Measurements from ENCODE around the gene GRM5. TPM values are rescaled to one million over a fixed set of nuclear protein-coding genes. Genes with fewer than 3 reads are reported as not detected.

Gene GRM5
- total RNA-seq, 2 donors from 2014 or later: 0.33 TPM; not detected in 1

DNA sequence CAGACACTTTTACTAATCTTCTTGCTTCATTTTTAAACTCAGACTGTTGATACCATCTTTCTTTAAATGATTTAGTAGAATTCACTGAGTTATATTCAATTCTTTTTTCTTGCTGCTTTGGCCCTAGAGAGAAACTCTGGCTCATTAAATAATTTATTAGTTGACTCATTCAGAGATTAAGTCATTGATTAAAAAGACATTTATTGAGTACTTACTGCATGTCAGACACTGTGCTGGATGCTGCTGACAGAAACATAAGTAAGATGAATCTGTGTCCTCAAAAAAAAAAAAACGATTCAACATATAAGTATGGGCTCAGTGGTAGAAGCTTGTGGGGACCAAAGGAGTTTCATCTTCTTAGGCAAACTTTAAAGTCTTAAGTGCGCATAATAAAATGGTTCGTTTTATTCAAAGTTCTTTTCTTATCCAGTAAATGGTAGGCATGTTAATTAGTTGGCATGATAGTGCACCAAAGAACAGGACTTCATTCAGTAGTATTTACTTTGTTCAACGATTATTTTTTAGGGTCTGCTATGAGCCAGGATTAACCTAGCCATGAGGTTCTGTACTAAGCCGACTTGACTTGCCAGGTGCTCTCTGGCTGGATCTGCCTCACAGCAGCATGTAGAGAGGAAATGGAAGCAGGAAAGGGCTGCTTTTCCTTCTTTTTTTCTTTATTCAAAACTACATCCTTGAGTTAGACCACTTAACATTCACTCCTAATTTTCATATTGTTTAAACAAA, 447.3 kb downstream of the GRM5 start:
- Histone ChIP-seq H3K4me3 (no peak overlapping the region), H3K4me1 (no peaks in the 10 kb centered on the region), H3K9me3 (no peaks in the 10 kb centered on the region), H3K27me3 (no peaks in the 10 kb centered on the region), H3K36me3 (replicated peaks in 1 of 2; ENCODE audit: insufficient read depth in 1 of 2, low read depth in 2 of 2) (no peaks in the 10 kb centered on the region), H3K27ac (no peak overlapping the region)
- no peak for TF ChIP-seq POLR2A (IDR thresholded peaks at IDR 0.05)
- TF ChIP-seq, protein P1, sequence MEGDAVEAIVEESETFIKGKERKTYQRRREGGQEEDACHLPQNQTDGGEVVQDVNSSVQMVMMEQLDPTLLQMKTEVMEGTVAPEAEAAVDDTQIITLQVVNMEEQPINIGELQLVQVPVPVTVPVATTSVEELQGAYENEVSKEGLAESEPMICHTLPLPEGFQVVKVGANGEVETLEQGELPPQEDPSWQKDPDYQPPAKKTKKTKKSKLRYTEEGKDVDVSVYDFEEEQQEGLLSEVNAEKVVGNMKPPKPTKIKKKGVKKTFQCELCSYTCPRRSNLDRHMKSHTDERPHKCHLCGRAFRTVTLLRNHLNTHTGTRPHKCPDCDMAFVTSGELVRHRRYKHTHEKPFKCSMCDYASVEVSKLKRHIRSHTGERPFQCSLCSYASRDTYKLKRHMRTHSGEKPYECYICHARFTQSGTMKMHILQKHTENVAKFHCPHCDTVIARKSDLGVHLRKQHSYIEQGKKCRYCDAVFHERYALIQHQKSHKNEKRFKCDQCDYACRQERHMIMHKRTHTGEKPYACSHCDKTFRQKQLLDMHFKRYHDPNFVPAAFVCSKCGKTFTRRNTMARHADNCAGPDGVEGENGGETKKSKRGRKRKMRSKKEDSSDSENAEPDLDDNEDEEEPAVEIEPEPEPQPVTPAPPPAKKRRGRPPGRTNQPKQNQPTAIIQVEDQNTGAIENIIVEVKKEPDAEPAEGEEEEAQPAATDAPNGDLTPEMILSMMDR (IDR thresholded peaks at IDR 0.05): no peak
- intact Hi-C loops (cut with DNase I): no loop called here
- ATAC-seq (no peak), DNase-seq (no peak)
- 30 to 33% methylated on average over 5 of the region's 5 CpGs for WGBS, 2 donors

- intact Hi-C loops (cut with DNase I): no loop called here
Measured at GRCh38 chr11:88617226-88617625, 448.6 kb downstream of the GRM5 start.

GRCh38 chr11:88604260-88604659, 461.5 kb downstream of the GRM5 start:
- Histone ChIP-seq H3K4me1 (no peaks in the 10 kb centered on the region), H3K27ac (no peak overlapping the region), H3K27me3 (no peaks in the 10 kb centered on the region), H3K4me3 (no peak overlapping the region), H3K36me3 (replicated peaks in 1 of 2; ENCODE audit: insufficient read depth in 1 of 2, low read depth in 2 of 2) (no peaks in the 10 kb centered on the region), H3K9me3 (no peaks in the 10 kb centered on the region)
- DNase-seq (no peak), ATAC-seq (no peak)
- WGBS, 2 donors: 78 to 82% methylated on average over 2 of the region's 2 CpGs
- intact Hi-C loops (cut with DNase I): no loop called here
- TF ChIP-seq POLR2A (IDR thresholded peaks at IDR 0.05): no peak
- TF ChIP-seq, protein P1 (IDR thresholded peaks at IDR 0.05): no peak

More at GRCh38 chr11:88617226-88617625, 448.6 kb downstream of the GRM5 start:
- no peak for DNase-seq
- no peaks in the 10 kb centered on the region for H3K9me3 ChIP-seq
- TF ChIP-seq, protein P1 (IDR thresholded peaks at IDR 0.05): no peak
- TF ChIP-seq POLR2A (IDR thresholded peaks at IDR 0.05): no peak
- no peak overlapping the region for H3K27ac ChIP-seq
- no peak for ATAC-seq
- no peaks in the 10 kb centered on the region for H3K27me3 ChIP-seq
- no peaks in the 10 kb centered on the region for H3K36me3 ChIP-seq (replicated peaks in 1 of 2; ENCODE audit: insufficient read depth in 1 of 2, low read depth in 2 of 2)
- no peaks in the 10 kb centered on the region for H3K4me1 ChIP-seq
- whole genome bisulfite sequencing, 2 donors: 48 to 51% methylated on average over 1 of the region's 1 CpG
- H3K4me3 ChIP-seq: no peak overlapping the region

DNA sequence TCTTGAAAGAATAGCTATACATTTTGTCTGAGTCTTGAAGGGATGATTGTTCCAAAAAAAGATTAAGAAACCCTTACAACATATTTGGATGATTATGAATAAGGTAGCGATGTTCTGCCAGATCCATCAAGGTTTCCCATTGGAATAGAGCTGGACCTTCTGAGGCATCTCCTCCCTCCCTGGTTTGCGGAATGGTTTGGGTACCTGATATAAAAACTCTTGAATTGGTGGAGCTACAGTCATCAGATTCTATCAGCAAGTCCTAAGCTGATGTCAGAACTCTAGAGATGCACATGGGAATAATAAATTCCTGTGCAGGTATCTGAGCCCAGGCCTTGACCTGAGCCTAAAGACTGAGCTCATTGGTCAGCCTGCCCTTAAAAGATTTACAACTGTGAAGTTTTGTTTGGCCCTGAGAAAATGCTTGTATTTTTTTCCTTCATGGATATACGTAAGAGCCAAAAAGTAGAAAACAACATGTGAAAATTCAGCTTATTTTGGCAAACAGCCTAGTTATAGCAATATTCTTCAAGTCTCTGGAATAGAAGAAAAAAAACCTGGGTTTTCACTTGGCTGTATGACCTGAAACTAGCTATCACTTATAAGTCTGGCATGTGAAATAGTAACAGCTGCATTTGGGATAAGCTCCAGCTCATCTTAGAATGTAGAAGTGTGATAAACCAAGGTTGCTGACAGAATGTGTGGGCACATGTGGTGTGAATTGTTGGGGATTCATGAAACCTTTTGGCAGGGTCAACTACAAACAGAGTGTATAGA, 462.5 kb downstream of the GRM5 start:
- Histone ChIP-seq H3K9me3 (no peaks in the 10 kb centered on the region), H3K4me1 (no peaks in the 10 kb centered on the region), H3K36me3 (replicated peaks in 1 of 2; ENCODE audit: insufficient read depth in 1 of 2, low read depth in 2 of 2) (no peaks in the 10 kb centered on the region), H3K4me3 (no peak overlapping the region), H3K27ac (no peak overlapping the region), H3K27me3 (no peaks in the 10 kb centered on the region)
- TF ChIP-seq, protein P1 (IDR thresholded peaks at IDR 0.05): no peak
- no peak for TF ChIP-seq POLR2A (IDR thresholded peaks at IDR 0.05)
- intact Hi-C loops (cut with DNase I): no loop called here
- WGBS, 2 donors: 64 to 77% methylated on average over 3 of the region's 3 CpGs
- ATAC-seq (no peak), DNase-seq (no peak)
